NCI-H82 treated with DMSO at 0.1 percent for 48 hours (cell line): ENCODE results near the gene MSI2.
A peak's percentile ranks its signal among the peaks of the same experiment; 100 is the strongest.

Source experiments
- DNase-seq: peaks from one replicate; lab custom pipeline; 2025; ENCODE audit not compliant: unreplicated experiment; lab: John Stamatoyannopoulos, UW

MSI2 gene

DNA sequence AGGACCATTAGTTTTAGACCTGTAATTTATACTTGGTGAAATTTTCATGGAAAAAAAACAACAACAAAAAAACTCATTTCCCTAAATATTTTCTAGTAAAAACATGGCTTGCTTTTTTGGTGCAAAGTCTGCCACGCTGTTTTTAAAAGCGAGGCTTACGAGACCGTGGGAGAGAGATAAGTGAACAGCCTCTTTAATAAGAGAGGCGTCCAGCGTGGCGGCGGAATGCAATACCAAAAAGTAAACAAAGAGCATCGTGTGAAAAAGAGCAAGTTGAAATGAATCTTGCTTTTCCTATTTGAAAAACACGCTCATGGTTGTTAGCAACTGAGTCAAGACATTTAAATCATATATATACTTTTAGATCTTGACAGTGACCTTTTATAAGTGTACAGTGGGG is 10.5 kb upstream of the MSI2 start:
- no peak for DNase-seq

GRCh38 chr17:57246257-57246656 is 10.1 kb upstream of the MSI2 start:
- no peak for DNase-seq

DNA sequence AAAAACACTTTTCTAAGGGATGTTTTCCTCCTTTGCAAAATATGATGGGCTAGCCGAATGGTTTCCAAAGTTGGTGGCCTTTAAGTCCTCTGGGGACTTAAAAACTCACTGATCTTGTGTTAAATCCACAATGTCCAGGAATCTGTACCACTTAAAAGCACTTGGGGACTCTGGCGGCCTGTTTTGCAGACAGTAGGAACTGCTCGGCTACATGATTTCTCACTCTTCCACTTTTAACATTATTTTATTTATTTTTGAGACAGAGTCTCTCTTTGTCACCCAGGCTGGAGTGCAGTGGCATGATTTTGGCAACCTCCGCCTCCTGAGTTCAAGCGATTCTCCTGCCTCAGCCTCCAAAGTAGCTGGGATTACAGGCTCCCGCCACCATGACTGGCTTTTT is 9.1 kb upstream of the MSI2 start:
- no peak for DNase-seq

DNA sequence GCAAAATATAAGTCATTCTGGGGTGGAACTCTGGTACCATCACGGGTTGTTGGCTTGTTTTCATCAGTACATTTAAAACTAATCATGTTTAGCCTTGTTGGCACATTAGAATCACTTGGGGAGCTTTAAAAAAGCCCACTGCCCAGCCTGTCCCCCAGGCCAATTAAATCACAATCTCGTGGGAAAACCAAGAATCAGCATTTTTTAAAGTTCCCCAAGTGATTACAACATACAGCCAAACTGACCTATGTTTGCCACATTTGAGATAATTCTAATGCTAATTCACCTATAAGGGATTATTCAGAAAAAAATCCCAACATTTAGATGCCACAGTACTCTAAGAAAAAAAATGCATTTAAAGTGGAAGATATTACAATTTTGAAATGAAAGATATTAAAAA is 8.4 kb upstream of the MSI2 start:
- DNase-seq: no peak

DNA sequence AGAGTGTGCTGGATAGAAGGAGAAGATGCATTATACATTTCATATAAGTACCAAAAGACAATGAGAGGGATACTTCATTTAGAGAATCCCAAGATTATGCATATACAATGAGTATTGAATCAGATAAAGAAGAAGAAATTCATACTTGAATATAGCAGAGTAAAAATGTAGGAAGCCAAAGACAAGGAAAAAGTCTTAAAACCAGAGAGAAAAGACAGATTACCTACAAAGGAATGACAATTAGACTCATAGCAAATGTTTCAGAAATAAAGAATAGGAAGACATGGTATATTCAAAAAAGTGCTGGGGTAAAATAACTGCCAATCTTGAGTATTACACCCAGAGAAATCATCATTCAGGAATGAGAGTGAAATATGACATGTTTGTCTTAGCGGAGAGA is 6.8 kb upstream of the MSI2 start:
- no peak for DNase-seq

DNA sequence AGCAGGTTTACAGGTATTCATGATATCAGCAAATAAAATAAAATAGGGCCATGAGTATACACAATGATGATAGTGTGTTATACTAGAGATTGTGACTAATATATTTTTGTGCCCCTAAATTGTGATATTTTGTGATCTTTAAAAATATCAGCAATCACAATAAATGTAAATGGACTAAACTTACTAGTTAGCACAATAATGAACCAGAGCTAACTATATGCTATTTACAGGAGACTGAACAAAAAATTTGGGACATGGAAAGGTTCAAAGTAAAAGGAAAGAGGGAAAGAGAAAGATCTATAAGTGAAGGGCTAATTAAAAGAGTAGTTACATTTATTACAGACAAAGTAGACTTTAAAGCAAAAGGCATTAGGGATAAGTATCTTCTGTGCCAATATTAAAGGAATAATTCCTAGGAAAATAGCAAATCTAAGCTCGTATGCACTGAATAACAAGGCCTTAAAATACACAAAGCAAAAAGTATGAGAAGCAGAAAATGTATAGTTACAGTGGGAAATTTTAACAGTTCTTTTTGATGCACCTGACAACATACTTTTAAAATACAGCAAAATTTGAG is 5.0 kb upstream of the MSI2 start:
- no peak for DNase-seq

DNA sequence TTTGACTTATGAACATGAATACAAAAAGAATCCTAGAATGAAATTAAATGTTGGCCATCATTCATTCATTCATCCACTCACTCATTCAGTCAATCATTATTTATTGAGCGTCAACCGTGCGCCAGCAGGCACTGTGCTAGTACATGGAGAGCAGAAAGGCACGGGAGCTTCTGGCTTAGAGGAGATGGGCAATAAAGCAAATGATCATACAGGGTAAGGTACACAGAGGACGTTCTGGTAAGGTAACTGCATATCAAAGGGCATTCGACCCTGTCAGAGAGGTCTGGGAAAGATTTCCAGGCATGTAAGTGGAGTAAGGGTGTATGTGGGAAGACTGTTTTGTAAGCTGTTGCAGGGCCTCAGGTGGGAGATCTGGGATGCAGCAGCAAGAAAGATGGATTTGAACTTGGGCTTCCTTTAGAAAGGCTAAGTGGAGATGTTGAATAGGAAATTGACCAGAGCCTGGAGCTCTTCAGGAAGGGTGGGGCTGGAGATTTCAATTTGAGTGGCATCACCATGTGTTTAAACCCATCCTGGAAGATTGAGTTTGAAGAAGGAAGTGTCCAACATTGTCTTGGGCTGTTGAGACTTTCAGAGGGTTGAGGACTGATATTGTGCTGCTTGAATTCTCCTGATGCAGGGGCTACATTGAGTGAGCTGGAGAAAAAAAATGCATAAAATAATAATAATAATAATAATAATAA is 2.8 kb upstream of the MSI2 start:
- DNase-seq: no peak

DNA sequence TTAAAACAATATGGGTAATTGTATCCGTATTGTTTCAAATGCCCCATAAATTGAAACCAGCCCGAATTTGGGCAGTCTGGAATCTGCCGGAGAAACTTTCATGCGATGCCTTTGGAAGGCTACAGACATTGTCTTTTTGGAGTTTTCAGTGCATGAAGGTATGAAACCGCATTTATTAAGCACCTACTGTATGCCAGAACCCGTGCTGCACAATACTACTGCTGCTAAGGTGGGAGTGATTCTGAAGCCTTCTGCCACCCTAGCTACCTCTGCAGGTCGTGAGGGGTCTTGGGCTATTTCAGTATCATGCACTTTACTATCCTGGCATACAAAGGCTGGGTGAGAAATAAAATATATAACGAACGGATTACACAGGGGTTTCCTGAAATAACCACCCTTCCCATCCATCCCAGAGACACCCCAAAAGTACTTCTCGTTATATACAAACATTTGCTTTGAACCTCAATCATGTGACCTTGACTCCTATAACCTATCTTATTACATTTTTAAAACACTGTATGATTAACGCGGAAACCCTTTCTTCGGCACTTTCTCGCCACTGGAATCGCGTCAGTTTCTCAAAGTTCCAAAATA is 1.0 kb upstream of the MSI2 start:
- no peak for DNase-seq

GRCh38 chr17:57256708-57257112 is 387 bp downstream of the MSI2 start:
- no peak for DNase-seq

DNA sequence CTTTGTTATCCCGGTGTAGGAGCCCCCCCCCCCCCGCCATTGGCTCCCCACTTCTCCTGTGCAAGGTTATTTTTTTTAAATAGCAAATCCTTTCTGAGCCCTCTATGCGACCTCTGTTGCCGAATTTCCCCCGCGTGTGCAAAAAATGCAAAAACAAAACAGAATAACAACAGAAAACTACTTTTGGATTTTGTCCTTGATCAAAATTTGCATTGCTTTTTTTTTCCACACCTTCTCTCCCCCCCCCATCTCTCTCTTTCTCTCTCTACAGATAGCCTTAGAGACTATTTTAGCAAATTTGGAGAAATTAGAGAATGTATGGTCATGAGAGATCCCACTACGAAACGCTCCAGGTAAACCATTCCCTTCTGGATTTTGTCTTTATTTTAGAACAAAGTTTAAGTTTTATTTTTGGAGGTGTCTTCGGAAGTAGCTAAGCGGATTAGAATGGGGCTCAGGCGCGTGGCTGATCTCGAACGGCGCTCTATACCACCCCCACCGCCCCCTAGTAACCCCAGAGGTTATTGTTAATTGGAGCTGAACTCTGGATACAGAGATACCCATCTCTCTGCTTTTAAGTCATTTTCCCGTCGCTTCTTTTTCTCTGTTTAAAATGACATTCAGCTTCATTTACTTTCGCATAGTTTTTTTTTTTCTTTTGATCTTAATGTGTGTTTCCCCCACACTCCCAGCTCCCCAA is 1.0 kb downstream of the MSI2 start:
- DNase-seq: peak; percentile 53

- no peak for DNase-seq
Measured at GRCh38 chr17:57257895-57258851, 1.9 kb downstream of the MSI2 start.

GRCh38 chr17:57259306-57259705 is 3.0 kb downstream of the MSI2 start:
- DNase-seq: no peak

DNA sequence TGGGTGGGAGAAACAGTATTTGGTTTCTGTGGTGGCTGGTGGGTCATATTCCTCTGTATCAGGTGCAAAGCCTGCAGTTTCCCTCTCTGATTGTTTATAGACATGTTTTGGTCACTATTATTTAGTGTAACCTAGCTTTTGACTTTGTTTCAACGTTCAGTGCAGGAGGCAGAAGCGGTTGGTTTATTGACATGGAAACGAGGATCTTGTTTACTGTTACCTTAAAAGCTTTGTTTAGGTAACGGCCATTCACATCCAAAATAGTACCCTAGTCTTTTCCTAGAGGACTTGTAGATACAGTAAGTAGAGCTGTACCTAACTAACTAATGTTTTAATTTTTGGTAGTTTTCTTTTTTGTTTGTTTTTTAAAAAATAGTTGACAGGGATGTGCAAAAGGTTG is 3.5 kb downstream of the MSI2 start:
- DNase-seq: no peak

DNA sequence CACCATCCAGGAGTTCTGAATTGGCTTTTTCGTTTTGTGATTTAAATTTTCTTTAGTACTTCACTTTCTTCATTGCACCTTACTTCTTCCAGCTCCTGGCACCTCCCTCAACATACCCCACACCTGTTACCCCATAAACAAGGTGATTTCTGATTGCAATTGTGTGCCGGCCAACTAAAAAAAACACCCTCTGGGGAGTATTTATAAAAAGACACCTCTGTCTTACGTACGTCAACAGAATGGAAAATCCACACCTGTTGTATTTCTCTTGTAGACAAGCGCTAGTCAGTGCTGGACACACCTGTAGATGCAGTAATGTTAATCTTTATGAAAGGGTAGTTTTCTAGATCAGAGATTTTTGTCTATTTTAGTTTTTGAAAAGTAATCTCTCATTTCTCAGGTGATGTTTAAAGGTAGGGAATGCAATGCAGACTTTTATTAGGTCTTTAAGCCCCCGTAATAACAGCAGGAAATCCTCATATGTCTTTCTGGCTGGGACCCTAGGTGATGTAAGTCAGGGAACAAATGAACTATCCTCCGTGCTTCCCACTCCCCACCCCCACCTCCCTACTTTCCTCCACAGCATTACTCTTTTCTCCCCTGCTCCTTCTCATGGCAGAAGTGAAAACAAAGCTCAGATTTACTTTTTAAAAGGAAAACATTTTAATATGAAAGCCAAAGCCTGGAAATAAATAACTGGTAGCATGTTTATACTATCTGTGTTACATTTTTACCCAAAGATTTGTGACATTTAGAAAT is 4.2 kb downstream of the MSI2 start:
- DNase-seq: no peak

GRCh38 chr17:57261084-57261461 is 4.8 kb downstream of the MSI2 start:
- no peak for DNase-seq

DNA sequence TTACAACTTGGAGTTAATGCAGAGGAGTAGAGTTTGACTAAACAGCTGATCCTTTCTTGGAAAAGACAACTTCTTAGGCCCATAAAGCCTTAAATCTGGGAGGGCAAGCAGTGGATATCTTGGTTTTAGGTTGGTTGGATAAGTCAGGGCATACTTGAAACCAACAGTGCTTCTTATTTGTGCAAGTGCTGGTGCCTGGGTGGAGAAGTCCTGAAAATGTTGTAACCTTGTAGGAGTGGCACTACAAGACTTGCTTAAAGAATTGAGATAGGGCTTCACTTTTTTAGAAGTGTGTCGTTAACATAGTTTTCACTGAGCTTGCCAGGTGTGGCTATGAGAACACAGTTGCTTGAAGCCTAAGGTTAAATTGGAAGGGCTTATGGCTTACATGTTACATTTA is 6.2 kb downstream of the MSI2 start:
- no peak for DNase-seq

DNA sequence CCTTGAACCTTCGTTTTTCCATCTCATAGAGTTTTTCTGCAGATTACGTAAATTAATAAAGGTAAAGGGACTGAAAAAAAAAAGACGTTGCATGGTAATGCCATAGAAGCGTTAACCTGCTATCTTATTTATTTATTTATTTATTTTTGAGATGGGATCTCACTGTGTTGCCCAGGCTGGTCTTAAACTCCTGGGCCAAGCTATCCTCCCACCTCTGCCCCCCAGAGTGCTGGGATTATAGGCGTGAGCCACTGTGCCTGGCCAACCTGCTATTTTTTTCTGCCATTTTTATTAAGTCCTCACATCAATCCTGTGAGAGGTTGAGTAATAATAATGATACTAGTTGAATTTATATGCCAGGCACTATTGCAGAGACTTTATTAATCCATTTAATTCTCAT is 7.9 kb downstream of the MSI2 start:
- DNase-seq: no peak

GRCh38 chr17:57264776-57265175 is 8.5 kb downstream of the MSI2 start:
- no peak for DNase-seq

- no peak for DNase-seq
Measured at GRCh38 chr17:57266902-57267311, 10.6 kb downstream of the MSI2 start.

GRCh38 chr17:57268181-57268580 is 11.9 kb downstream of the MSI2 start:
- no peak for DNase-seq
